GM19468 (cell line): ENCODE results near the gene SNX20.

ENCODE experiments used
- ATAC-seq: cut with Tn5 transposase; IDR thresholded peaks from one replicate; pipeline ENCODE4 v1.9.1; 2021; ENCODE audit warnings: mild to moderate bottlenecking, moderate library complexity, moderate number of reproducible peaks; ENCODE audit not compliant: unreplicated experiment; ENCODE audit errors: extremely low read depth

SNX20 gene

GRCh38 chr16:50705436-50706110 lies 24.5 kb upstream of the SNX20 start:
- no peak for ATAC-seq

GRCh38 chr16:50704245-50704644 lies 23.1 kb upstream of the SNX20 start:
- no peak for ATAC-seq

DNA sequence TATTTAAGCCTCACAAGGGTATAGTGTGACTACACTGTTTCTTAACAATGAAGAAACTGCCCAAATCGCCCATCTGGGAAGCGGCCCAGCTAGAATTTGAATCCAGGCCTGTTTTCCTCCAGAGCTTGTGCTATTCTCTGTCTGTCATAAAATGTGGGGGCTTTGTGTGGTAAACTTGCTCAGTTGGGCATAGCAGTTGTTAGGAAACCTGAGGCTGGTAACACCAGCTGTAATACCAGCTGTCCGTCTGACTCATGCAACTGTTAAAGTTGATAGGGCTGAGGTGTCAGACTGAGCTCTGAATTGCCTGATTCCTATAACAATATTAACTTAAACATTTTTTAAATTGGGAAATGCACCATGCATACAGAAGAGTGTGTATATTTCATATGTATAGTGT lies 21.6 kb upstream of the SNX20 start:
- ATAC-seq = no peak

DNA sequence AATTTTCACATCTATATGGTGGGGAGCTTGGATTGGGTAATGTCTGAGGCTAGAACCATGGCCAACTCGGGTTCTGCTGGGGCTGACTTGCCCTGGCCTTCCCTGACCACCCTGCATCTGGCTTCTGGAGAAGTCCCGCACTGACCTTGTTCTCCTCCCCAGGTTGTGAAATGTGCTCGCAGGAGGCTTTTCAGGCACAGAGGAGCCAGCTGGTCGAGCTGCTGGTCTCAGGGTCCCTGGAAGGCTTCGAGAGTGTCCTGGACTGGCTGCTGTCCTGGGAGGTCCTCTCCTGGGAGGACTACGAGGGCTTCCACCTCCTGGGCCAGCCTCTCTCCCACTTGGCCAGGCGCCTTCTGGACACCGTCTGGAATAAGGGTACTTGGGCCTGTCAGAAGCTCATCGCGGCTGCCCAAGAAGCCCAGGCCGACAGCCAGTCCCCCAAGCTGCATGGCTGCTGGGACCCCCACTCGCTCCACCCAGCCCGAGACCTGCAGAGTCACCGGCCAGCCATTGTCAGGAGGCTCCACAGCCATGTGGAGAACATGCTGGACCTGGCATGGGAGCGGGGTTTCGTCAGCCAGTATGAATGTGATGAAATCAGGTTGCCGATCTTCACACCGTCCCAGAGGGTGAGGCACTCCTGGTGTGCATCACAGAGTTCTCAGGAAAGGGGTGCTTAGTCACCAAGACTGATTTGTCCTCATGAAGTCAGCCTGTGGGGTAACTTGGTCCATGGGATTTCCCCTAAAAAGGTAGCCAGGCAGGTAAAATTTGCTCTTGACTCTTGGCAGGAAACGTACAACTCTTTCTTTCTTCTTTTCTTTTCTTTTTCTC lies 18.4 kb upstream of the SNX20 start:
- no peak for ATAC-seq

DNA sequence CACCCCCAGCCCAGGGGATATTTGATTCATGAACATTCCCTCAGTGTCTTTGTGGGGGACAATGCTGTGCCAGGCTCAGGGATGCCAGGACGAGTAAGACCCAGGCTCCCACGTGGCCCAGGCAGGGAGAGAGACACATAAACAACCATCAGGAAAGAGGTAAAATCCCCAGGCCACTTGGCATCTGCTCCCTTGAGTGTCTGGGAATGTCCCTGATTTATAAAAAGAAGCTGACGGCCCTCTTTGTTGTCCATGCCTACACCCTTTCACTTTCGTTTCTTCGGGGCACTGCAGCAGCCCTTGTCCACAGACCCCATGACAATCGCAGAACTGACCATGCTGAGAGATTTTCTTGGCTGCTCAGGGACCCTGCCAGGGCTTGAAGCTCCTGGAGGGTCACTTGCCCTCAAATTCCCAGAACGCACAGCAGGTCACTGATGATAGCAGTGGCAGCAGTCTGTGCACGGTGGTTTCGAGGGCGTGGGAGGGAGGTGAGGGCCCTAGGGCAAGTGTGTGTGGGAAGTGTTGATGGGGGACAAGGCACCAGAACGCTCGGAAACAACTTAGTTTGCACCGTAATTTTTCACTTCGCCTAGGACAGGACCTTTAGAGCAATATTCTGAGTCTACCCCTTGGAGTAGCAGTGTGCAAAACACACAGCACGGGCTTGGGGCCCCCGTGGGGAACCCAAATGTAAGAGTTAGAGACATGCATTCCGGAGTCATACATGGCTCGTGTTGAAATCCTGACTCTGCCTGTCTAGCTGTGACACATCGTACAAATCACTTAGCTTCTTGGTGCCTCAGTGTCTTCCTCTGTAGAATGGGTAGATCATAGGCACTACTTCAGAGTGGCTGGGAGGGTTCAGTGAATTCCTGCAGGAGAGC lies 17.0 kb upstream of the SNX20 start:
- ATAC-seq = peak; percentile 27

- no peak for ATAC-seq
These were observed 16.3 kb upstream of the SNX20 start for GRCh38 chr16:50697421-50697715.

DNA sequence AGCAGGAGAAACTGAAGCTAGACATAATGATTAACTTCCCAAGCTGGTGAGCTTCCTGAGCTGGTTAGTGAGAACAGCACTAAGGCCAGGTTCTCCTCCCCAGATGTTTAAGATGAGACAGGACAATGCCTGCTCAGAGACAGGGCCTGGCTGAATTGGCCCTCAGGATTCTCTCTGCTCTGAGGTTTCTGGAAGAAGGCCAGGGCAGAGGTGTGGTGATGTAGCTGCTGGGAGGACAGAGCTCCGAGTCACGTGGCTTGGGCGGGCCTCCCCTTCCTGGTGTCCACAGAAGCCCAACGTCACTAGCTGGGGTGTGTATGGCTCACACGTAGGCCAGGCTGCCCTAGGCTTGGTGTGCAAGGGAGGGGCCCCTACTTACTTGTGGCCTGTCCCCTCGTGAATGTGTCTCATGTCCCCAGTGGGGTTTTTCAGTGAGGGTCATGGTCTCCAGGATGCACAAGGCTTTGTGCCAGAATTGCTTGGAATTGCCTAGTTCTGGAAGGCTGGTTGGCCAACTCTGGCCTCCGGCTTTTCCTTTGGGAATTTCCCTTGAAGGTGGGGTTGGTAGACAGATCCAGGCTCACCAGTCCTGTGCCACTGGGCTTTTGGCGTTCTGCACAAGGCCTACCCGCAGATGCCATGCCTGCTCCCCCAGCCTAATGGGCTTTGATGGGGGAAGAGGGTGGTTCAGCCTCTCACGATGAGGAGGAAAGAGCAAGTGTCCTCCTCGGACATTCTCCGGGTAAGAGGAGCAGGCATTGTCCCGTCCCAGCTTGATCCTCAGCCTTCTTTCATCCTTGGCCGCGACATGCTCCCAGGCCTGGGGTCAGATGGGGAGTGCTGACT lies 15.7 kb upstream of the SNX20 start:
- ATAC-seq = peak; percentile 47

DNA sequence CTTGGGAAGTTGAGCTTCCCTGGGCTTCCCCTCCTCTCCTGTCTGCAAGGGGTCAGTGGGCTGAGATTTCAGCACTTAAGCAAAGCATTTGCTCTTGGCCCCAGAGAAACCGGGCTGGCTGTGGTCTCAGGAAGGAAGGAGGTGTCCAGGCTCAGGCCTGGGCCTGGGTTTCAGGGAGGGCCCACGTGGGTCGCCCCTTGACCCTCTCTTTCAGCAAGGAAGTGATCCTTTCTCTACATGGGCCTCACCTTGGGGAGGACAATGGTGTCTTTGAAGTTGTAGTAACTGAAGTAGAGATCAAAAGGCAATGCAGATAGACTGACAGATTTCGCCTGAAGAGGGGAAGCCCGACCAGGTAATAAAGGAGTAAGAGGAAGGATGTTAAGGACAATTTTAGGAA lies 15.0 kb upstream of the SNX20 start:
- ATAC-seq = no peak

- ATAC-seq = no peak
These were observed 14.2 kb upstream of the SNX20 start for GRCh38 chr16:50695017-50696000.

- ATAC-seq = no peak
These were observed 13.1 kb upstream of the SNX20 start for GRCh38 chr16:50694206-50694605.

GRCh38 chr16:50692999-50693781 lies 12.1 kb upstream of the SNX20 start, which contains the start of gene NOD2:
TSS of gene NOD2 (plus strand) at chr16:50693606. CDS start at chr16:50699496, 5,890 bp downstream.
- no peak for ATAC-seq

- ATAC-seq = no peak
These were observed 11.5 kb upstream of the SNX20 start for GRCh38 chr16:50692644-50692998.

DNA sequence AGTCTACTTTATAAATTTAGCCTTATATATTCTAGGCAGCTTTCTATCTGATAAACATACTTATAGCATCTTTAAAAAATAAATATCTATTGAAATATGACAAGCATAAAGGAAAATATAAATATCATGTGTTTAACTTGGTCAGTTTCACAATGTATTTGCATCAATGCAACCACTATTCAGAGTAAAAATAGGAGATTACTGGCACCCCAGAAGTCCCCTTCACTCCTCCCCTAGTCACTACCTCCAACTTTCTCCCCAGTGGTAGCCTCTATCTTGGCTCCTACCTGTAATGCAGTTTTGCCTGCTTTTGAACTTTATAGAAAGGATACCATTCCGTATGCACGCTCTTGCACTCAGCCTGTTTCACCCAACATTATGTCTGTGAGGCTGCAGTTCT lies 9.1 kb upstream of the SNX20 start:
- no peak for ATAC-seq

GRCh38 chr16:50688867-50689266 lies 7.8 kb upstream of the SNX20 start:
- ATAC-seq = no peak

GRCh38 chr16:50688083-50688482 lies 7.0 kb upstream of the SNX20 start:
- no peak for ATAC-seq

- ATAC-seq = no peak
These were observed 4.5 kb upstream of the SNX20 start for GRCh38 chr16:50685462-50686063.

- ATAC-seq = no peak
These were observed 3.8 kb upstream of the SNX20 start for GRCh38 chr16:50684823-50685461.
